Stimulated activated CD4-positive, alpha-beta T cell treated with anti-CD3 and anti-CD28 coated beads, Interleukin-15, amount 100 ng/mL, for 48 hours (primary cell): ENCODE measurements around the gene MMP8.

Experiments
- DNase-seq, 2 donors: peaks; one replicate each; pipeline ENCODE4 v3.0.0-alpha.2; 2020; ENCODE audit warnings: low read depth in 2 of 2

The MMP8 gene

GRCh38 chr11:102719620-102720277 lies 5.0 kb downstream of the MMP8 start:
- DNase-seq, result no peak

- DNase-seq, result no peak
These were observed 7.5 kb downstream of the MMP8 start for GRCh38 chr11:102717280-102717679.

- no peak for DNase-seq
These were observed 8.2 kb downstream of the MMP8 start for GRCh38 chr11:102716527-102716926.

DNA sequence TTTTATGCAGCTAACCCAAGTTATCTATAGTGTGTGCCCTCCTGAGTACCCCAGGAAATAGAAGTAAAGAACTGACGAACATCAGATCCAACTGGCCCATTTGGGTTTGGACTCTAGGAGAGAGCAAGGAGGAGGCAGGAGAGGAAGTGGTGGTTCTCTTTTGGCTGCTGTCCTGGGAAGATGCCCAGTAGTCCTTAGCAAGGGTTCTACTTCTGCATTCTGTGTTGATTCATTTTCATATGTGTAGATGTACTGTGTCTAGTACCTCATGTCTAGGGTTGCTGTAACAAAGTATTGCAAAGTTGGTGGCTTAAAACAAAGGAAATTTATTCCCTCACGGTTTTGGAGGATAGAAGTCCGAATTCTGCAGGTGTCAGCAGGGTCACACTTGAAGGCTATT lies 12.6 kb downstream of the MMP8 start:
- no peak for DNase-seq

- no peak for DNase-seq
These were observed 15.4 kb downstream of the MMP8 start for GRCh38 chr11:102709201-102709945.

- no peak for DNase-seq
These were observed 16.1 kb downstream of the MMP8 start for GRCh38 chr11:102708654-102709053.

DNA sequence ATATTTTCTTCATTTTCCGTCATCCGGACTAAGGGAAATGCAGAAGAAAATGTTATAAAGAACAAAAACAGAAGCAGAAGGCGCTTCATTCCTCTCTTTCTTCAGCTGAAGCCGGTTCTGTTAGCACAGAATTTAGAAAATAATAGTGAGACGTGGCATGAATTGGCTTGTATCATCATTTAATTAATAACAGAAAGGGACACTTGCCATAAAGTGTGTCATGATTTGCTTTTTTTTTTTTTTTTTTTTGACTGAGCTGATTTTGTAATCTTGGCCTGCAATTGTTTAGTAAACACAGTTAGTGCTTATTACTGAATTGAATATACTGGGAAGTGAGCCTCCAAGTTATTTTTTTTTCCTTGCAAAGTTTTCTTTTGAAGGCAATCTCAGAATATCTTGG lies 19.1 kb downstream of the MMP8 start, which contains the start of gene MMP27:
Gene MMP27 (minus strand): TSS at position 144 of the 400 bp plus-strand sequence. CDS start 55 bp downstream, at position 89.
- DNase-seq, result no peak

GRCh38 chr11:102704841-102705240 lies 19.9 kb downstream of the MMP8 start:
- DNase-seq, result no peak

- DNase-seq, result no peak
These were observed 20.8 kb downstream of the MMP8 start for GRCh38 chr11:102703826-102704493.

- DNase-seq, result no peak
These were observed 29.6 kb downstream of the MMP8 start for GRCh38 chr11:102695201-102695600.

GRCh38 chr11:102685754-102686153 lies 39.0 kb downstream of the MMP8 start:
- no peak for DNase-seq

GRCh38 chr11:102685338-102685737 lies 39.4 kb downstream of the MMP8 start:
- DNase-seq, result no peak

DNA sequence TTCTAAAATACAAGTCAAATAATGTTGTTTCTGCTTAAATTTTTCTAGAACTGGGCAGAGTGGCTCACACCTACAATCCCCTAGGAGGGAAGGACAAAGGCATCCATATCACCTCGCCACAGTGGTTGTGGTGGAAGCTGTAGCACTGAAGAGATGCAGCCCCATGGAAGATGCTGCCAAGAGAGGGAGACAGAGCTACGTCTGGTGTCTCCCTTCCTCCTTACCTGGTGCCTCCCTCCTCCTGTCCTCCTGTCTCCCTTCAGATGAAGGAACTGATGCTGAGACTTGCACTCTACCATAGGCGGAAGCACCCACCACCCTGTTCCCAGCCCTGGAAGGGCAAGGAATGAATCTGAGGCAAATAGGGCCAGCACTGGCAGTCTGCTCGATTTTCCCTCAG lies 41.5 kb downstream of the MMP8 start:
- no peak for DNase-seq

DNA sequence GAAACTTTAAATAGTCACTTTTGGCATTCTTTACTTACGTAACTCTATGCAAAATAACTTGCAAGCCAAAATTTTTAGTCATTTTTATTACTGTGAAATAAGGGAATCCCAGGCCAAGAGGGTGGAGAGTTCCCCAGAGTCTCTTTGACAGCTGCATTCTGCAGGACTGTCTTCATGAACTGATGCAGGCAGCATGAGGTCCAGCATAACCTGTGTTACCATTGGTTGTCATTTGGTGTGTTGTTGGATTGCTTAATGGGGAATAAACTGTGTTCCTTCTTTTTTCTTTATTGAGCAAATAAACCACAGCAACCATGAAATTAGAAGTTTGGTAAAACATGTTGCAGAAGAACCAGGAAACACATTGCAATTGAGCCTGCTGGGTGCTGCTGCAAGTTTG lies 43.8 kb downstream of the MMP8 start:
- DNase-seq, result no peak

DNA sequence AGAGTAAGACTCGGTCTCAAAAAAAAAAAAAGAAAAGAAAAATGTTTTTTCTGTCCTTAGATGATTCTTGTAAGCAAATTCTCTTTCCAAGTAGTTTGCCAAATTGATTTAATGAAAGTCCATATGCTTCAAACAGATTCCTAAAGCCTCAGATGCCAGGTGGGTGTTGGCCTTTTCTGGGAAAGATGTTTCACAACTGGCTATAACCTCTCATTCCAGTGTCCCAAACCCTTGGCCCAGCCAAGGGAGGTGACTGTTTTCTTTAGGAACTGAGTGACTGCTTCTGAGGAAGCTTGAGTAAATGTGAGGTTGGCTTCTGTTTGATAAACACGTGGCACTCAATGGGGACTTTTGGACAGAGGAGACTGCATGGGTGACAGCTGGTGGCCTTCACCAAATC lies 46.7 kb downstream of the MMP8 start:
- no peak for DNase-seq

- DNase-seq, result no peak
These were observed 48.7 kb downstream of the MMP8 start for GRCh38 chr11:102676084-102676483.

DNA sequence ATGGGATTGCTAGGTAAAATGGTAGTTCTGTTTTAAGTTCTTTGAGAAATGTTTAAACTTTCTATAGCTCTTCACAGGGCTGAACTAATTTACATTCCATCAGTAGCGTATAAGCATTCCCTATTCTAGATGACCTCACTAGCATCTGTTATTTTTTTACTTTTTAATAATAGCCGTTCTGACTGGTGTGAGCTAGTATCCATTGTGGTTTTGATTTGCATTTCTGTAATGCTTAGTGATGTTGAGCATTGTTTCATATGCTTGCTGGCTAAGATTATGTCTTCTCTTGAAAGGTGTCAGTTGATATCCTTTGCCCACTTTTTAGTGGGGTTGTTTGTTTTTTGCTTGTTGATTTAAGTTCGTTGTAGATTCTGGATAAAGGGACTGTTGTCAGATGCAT lies 55.1 kb downstream of the MMP8 start:
- DNase-seq, result no peak

- peak in 1 of 2 donors; percentile 4 for DNase-seq
These were observed 58.3 kb downstream of the MMP8 start for GRCh38 chr11:102666331-102666957.

DNA sequence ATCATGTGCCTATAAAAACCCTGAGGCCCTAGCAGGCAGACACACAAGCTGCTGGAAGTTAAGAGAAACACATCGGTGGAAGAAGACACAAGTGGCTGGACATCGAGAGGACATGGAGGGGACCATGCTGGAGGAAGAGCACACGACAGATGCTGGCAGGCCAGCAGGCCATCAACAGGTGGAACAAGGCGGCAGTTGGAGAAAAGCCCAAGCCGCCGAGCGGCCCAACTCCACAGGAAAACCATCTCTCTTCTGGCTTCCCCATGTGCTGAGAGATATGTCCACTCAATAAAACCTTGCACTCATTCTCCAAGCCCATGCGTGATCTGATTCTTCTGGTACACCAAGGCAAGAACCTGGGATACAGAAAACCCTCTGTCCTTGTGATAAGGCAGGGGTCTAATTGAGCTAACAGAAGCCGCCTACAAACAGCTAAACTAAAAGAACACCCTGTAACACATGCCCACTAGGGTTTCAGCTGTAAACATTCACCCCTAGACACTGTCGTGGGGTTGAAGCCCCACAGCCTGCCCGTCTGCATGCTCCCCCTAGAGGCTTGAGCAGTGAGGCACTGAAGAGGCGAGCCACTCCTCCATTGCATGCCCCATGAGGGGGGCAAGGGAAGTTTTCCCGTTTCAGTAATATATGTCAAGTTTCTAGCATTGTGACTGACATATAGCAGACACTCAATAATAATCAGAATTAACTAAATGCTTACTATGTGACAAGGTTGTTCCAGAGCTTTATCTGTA lies 60.6 kb downstream of the MMP8 start:
- peak in 1 of 2 donors; percentile 3 for DNase-seq

GRCh38 chr11:102662607-102663006 lies 62.1 kb downstream of the MMP8 start:
- DNase-seq, result no peak
